Measurements from ENCODE around the gene SLC27A5. TPM values are rescaled to one million over a fixed set of nuclear protein-coding genes. Genes with fewer than 3 reads are reported as not detected.

Gene SLC27A5
- total and polyA plus RNA-seq, 9 of the 15 experiments (the other 6 are each of a cell fraction or from before 2014, with no cell fraction given), result 42.2 to 318 (median 64.7) TPM

DNA sequence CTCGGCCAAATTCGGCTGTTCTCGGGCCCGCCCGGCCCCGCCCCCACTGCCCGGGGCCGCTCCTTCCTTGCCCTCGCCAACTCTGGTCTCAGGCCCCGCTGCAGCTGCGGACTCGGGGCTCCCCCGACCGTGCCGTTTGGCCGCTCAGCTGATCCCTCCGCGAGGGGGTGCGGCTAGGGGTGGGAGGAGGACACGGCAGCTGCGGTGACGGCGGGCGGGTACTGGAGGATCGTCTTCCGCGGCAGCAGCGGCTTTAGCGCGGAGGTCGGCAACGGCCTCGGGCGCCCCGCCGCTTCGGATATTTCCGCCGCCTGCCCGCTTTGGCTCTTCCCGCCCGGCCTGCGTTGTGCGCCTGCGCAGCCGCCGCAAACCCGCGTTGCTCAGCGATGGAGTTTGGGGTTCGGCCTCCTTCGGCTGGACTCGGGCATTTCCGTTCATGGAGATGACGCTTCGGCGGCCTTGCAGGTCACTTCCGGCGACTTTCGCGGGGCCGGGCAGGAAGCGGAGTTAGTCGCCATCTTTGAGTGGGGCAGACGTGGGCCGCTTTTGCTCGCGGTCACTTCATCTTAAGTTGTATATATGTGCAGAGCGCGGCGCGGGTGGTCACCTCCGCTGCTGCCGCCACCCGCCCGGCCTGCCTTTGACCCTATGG, 47.0 kb upstream of the SLC27A5 start (continued):
- TF ChIP-seq BRD4 (IDR thresholded peaks at IDR 0.05) (no peak), MEIS2 (IDR thresholded peaks at IDR 0.05; ENCODE audit: partially characterized antibody) (peak; percentile 82), MAFF (IDR thresholded peaks at IDR 0.05; ENCODE audit: low read length) (no peak), MEF2D (tag; conservative IDR thresholded peaks at IDR 0.05; ENCODE audit: low read depth) (no peak), KLF1 (tag; IDR thresholded peaks at IDR 0.05) (no peak), PHF8 (IDR thresholded peaks at IDR 0.05; ENCODE audit: borderline replicate concordance, low read length) (peak; percentile 60; the same call in 1 of the 2 replicates), CHD4 (IDR thresholded peaks at IDR 0.05; ENCODE audit: insufficient read depth, insufficient replicate concordance, low read depth, low read length, poor library complexity, severe bottlenecking) (no peak), MED1 (CRISPR knock-in tag; IDR thresholded peaks at IDR 0.05; ENCODE audit: borderline replicate concordance) (no peak), FOXM1 (IDR thresholded peaks at IDR 0.05; ENCODE audit: low read depth) (no peak), FOXM1 (CRISPR knock-in tag; IDR thresholded peaks at IDR 0.05; ENCODE audit: low read depth) (no peak), SOX6 (IDR thresholded peaks at IDR 0.05) (no peak), MCM7 (IDR thresholded peaks at IDR 0.05) (no peak), KAT7 (CRISPR knock-in tag; IDR thresholded peaks at IDR 0.05; ENCODE audit: borderline replicate concordance) (peak; percentile 64; the same call in 1 of the 2 replicates), ZZZ3 (IDR thresholded peaks at IDR 0.05) (no peak), MCM5 (IDR thresholded peaks at IDR 0.05; ENCODE audit: low read depth) (no peak), EP400 (IDR thresholded peaks at IDR 0.05) (no peak), CXXC5 (CRISPR knock-in tag; IDR thresholded peaks at IDR 0.05) (peak; percentile 43), XRCC3 (IDR thresholded peaks at IDR 0.05) (no peak), NR3C1 (CRISPR knock-in tag; IDR thresholded peaks at IDR 0.05) (no peak), PURB (CRISPR knock-in tag; IDR thresholded peaks at IDR 0.05; ENCODE audit: low read depth) (no peak), ZNF184 (CRISPR knock-in tag; IDR thresholded peaks at IDR 0.05) (no peak)
- TF ChIP-seq, protein P1, sequence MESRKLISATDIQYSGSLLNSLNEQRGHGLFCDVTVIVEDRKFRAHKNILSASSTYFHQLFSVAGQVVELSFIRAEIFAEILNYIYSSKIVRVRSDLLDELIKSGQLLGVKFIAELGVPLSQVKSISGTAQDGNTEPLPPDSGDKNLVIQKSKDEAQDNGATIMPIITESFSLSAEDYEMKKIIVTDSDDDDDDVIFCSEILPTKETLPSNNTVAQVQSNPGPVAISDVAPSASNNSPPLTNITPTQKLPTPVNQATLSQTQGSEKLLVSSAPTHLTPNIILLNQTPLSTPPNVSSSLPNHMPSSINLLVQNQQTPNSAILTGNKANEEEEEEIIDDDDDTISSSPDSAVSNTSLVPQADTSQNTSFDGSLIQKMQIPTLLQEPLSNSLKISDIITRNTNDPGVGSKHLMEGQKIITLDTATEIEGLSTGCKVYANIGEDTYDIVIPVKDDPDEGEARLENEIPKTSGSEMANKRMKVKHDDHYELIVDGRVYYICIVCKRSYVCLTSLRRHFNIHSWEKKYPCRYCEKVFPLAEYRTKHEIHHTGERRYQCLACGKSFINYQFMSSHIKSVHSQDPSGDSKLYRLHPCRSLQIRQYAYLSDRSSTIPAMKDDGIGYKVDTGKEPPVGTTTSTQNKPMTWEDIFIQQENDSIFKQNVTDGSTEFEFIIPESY (CRISPR knock-in tag; IDR thresholded peaks at IDR 0.05), result no peak
- TF ChIP-seq, protein P2, sequence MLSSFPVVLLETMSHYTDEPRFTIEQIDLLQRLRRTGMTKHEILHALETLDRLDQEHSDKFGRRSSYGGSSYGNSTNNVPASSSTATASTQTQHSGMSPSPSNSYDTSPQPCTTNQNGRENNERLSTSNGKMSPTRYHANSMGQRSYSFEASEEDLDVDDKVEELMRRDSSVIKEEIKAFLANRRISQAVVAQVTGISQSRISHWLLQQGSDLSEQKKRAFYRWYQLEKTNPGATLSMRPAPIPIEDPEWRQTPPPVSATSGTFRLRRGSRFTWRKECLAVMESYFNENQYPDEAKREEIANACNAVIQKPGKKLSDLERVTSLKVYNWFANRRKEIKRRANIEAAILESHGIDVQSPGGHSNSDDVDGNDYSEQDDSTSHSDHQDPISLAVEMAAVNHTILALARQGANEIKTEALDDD (IDR thresholded peaks at IDR 0.05), result no peak

Data from K562 (cell line).